Measurements from ENCODE around the gene OSTC.

DNA sequence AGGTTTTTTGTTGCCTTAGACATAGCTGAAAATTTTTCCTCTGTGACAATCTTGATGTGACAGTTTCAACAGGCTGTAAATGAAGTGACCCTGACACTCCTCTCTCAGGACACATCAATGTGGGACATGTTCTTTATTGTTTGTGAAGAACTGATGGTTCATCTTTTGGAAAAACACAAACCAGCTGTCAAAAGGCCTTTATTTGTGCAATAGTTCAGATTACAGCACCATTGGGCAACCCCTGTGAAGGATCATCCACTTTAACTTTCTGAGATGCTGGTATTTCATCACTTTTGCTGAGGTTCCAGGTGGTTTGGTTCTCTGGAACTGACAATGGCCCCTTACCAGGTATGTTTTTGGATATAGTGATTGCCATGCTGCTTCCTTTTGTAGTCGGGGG, 40.3 kb downstream of the OSTC start:
- TF ChIP-seq EZH2 (IDR thresholded peaks at IDR 0.05) (no peak), CTCF (IDR thresholded peaks at IDR 0.05 in 2 of 3, conservative IDR thresholded peaks at IDR 0.05 in 1 of 3; ENCODE audit: borderline replicate concordance in 1 of 3, insufficient read depth in 1 of 3, low read depth in 2 of 3, low read length in 2 of 3) (no peak), FOSL1 (IDR thresholded peaks at IDR 0.05; ENCODE audit: low read depth) (no peak), REST (IDR thresholded peaks at IDR 0.05; ENCODE audit: low read depth) (no peak), POLR2A (IDR thresholded peaks at IDR 0.05; ENCODE audit: borderline replicate concordance, extremely low read depth, insufficient read depth, insufficient read length) (no peak), POLR2AphosphoS5 (IDR thresholded peaks at IDR 0.05; ENCODE audit: low read depth, low read length) (no peak), SRF (IDR thresholded peaks at IDR 0.05; ENCODE audit: low read depth) (no peak), SIN3A (IDR thresholded peaks at IDR 0.05; ENCODE audit: low read depth) (no peak), SP1 (IDR thresholded peaks at IDR 0.05; ENCODE audit: low read depth) (no peak), CBX3 (IDR thresholded peaks at IDR 0.05; ENCODE audit: low read depth) (no peak), ZBTB33 (IDR thresholded peaks at IDR 0.05; ENCODE audit: extremely low read depth, insufficient replicate concordance, low read length) (no peak), ELF1 (IDR thresholded peaks at IDR 0.05; ENCODE audit: borderline replicate concordance, low read depth) (no peak)
